HG03439 (cell line): ENCODE results near the gene NPR2.

Source experiments
- ATAC-seq: cut with Tn5 transposase; IDR thresholded peaks from one replicate; pipeline ENCODE4 v1.9.1; 2021; ENCODE audit warnings: mild to moderate bottlenecking, moderate library complexity; ENCODE audit not compliant: unreplicated experiment

Gene NPR2

GRCh38 chr9:35852876-35853865 lies 61.8 kb downstream of the NPR2 start:
- ATAC-seq: no peak

GRCh38 chr9:35854091-35854762 lies 62.8 kb downstream of the NPR2 start:
- no peak for ATAC-seq

- ATAC-seq: no peak
These were observed 64.8 kb downstream of the NPR2 start for GRCh38 chr9:35856206-35856605.

- ATAC-seq: no peak
These were observed 65.5 kb downstream of the NPR2 start for GRCh38 chr9:35856882-35857281.

DNA sequence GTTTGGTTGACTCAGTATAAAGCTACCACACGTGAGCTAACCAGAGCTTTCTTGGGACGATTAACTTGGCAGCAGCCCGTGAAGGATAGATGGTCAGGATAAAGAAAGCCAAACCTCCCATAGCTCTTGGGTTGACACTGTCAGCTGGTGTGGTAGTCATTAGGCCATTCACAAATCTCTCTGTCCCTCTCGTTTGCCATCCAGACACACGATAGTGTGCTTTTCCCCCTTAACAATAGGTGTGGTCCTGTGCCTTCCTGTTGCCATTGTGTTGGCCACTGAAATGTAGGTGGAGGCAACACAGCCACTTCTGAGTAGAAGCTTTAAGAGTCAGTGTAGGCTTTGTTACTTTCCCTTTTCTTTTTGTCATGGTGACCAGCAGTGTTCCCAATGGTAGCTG lies 67.1 kb downstream of the NPR2 start:
- ATAC-seq: no peak
